HuH-7.5 (cell line): ENCODE results near the gene CCDC177.

ENCODE experiments used
- DNase-seq: peaks from one replicate; pipeline ENCODE4 v3.0.0; 2011; ENCODE audit warnings: low spot score

Gene CCDC177

GRCh38 chr14:69561893-69562292 lies 12.8 kb downstream of the CCDC177 start:
- no peak for DNase-seq

- no peak for DNase-seq
These were observed 13.8 kb downstream of the CCDC177 start for GRCh38 chr14:69560826-69561225.

- DNase-seq = no peak
These were observed 15.1 kb downstream of the CCDC177 start for GRCh38 chr14:69559581-69560011.

GRCh38 chr14:69558774-69559173 lies 15.9 kb downstream of the CCDC177 start:
- no peak for DNase-seq

- DNase-seq = no peak
These were observed 20.2 kb downstream of the CCDC177 start for GRCh38 chr14:69554500-69554899.

- no peak for DNase-seq
These were observed 21.4 kb downstream of the CCDC177 start for GRCh38 chr14:69553252-69553651.

- no peak for DNase-seq
These were observed 23.2 kb downstream of the CCDC177 start for GRCh38 chr14:69551511-69551910.

- DNase-seq = no peak
These were observed 26.1 kb downstream of the CCDC177 start for GRCh38 chr14:69548566-69548965.

GRCh38 chr14:69547701-69548348 lies 26.8 kb downstream of the CCDC177 start:
- no peak for DNase-seq

GRCh38 chr14:69543341-69544115 lies 31.1 kb downstream of the CCDC177 start:
- no peak for DNase-seq

GRCh38 chr14:69542311-69542710 lies 32.4 kb downstream of the CCDC177 start:
- DNase-seq = no peak

- no peak for DNase-seq
These were observed 33.9 kb downstream of the CCDC177 start for GRCh38 chr14:69540654-69541335.

GRCh38 chr14:69539631-69540410 lies 34.9 kb downstream of the CCDC177 start:
- DNase-seq = no peak

- no peak for DNase-seq
These were observed 35.9 kb downstream of the CCDC177 start for GRCh38 chr14:69538766-69539165.

- no peak for DNase-seq
These were observed 36.8 kb downstream of the CCDC177 start for GRCh38 chr14:69537900-69538299.

- no peak for DNase-seq
These were observed 37.7 kb downstream of the CCDC177 start for GRCh38 chr14:69536971-69537370.

GRCh38 chr14:69535230-69535848 lies 39.3 kb downstream of the CCDC177 start:
- DNase-seq = peak; percentile 81

- no peak for DNase-seq
These were observed 41.9 kb downstream of the CCDC177 start for GRCh38 chr14:69532561-69533340.

- no peak for DNase-seq
These were observed 43.5 kb downstream of the CCDC177 start for GRCh38 chr14:69531135-69531534.

- no peak for DNase-seq
These were observed 44.6 kb downstream of the CCDC177 start for GRCh38 chr14:69530095-69530494.

GRCh38 chr14:69529563-69529962 lies 45.1 kb downstream of the CCDC177 start:
- no peak for DNase-seq
